GM18858 (cell line): ENCODE data around the gene ARHGAP40.

ENCODE experiments used
- ATAC-seq: cut with Tn5 transposase; IDR thresholded peaks from one replicate; pipeline ENCODE4 v1.9.1; 2021; ENCODE audit not compliant: unreplicated experiment

The ARHGAP40 gene

GRCh38 chr20:38601216-38602184, at the start of gene ARHGAP40:
ARHGAP40 (plus strand) TSS chr20:38601809.
- ATAC-seq: no peak

DNA sequence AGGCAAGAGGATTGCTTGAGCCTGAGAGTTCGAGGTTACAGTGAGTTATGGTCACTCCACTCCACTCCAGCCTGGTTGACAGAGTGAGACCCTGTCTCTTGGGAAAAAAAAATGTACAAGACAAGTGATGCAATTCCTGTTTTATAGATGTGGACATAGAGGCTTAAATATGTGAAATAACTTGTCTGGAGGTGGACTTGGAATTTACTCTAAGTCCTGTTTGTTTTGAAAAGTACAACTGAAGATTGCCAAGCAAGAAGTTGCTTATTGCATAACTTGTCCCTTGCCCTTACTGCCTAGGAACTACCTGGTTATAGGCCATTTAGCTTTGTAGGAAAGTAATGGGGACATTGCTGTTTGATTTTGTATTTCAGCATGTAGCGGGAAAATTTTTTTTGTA, 46.6 kb upstream of the ARHGAP40 start:
- ATAC-seq: no peak

DNA sequence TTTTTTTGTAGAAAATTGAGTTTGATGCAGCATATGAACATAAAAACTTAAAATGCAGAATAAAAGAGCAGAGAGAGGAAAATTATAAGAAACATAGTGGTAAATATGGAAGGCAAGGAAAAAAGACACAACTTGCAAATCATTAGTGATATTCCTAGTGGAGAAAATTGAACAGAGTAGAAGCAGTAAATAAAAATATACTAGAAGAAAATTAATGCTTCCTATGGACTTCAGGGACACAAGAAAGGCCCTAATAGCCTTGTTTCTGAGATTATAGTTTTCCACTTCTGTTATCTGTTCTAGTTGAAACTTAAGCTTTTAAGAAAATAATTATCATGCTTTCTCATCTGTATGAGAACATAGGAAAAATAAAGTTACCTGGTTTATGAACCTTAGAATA, 46.2 kb upstream of the ARHGAP40 start:
- ATAC-seq: no peak

DNA sequence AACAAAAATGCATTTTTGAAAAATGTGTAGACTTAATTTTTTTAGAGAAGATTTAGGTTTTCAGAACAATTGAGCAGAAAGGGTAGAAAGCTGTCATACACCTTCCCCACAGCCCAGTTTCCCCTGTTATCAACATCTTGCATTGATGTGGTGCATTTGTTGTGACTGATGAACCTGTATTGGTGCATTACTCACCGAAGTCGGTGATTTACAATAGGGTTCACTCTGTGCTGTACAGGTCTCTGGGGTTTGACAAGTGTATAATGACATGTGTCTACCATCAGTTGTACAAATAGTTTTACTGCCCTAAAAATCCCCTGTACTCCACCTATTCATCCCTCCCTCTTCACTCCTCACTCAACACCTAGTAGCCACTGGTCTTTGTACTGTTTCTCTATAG, 44.4 kb upstream of the ARHGAP40 start:
- ATAC-seq: no peak

DNA sequence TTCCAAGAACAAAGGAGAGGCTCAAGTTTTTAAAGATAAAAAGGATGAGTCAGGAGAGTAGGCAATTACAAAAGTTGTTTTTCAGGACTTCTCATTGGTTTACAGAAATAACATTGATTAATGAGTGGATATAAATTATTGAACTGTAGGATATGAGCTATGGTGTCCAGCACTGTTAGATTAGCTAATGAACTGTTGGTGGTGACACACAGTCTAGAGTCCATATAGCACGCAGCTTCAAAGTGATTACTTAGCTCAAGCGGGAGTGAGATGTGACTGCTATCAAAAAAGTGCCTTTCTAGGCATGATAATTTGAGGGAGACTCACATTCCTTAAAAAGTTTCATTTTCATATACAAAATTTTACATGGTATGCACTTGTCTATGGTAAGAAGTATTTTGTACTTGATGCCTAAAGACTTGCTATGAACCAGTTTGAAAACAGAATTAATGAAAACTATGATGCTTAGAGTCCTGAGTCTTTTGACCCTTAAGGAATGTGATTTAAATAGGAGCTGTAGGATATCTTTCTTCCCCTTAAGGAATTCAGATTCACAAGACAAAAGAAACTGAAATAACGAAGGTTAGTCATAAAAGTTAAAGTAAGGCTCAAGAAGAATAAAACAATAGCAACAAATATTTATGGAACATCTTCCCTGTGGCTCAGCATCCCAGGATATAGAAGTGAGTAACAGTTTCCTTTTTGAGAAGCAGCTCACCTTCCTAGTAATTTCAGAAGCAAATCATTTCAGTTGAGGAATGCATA, 42.8 kb upstream of the ARHGAP40 start:
- no peak for ATAC-seq

DNA sequence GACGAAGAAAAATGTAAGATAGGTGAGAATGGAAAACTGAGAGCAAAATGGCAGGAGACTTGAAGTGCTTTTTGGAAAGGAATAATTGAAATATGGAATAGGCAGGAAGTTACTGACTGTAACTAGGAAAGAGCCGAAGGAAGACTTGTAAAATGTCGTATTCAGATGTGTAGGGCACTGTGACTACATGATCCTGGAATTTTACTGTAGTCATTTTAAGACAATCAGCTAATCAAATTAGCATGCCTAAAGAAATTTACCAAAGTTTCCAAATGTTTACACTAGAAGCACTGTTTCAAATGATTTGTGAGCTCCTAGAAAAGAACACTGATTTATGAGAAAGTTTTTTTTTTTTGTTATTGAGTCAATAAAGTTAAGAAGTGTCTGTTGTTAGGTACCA, 41.8 kb upstream of the ARHGAP40 start:
- ATAC-seq: no peak

GRCh38 chr20:38563802-38564431, 37.7 kb upstream of the ARHGAP40 start:
- no peak for ATAC-seq

DNA sequence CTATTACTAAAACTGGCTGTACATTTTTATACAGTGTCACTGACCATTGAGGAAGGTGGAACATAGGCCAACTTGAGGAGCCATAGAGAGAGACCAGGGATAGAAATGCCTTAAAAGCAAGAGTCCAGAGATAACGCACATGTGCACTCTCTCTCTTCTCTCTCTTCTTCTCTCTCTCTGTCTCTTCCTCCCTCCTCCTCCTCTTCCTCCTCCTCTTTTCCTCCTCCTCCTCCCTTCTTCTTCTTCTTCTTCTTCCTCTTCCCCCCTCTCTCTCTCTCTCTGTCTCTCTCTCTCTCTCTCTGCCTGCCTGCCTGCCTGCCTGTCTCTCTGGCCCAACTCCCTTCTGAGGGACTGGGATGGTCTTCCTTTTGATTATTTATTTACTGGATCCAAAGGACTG, 36.9 kb upstream of the ARHGAP40 start:
- no peak for ATAC-seq

DNA sequence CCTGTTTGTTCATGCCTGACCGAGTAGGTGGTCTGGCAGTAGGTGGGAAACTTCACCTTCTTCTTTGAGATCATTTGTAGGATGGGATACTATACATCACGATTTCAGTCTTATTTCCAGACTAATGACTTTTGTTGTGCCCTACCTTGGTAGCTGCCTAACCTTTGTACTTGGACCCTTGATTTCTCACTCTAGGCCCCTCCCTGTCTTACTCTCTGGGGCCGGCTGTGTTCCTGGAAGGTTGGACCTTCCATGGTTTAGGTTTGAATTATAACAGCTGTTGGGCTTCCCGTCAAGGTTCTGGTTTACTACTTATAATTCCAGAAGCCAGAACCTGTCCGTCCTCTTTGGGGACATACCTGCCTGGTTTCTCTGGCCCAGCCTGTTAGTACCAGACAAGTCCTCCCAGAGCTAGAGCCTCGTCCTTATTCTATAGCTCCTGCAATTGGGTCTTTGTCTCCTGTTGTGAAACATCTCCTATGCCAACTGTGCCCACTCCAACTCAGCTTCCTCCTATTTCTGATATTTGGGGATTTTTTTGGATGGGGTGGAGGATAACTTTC, 35.5 kb upstream of the ARHGAP40 start:
- ATAC-seq: no peak

GRCh38 chr20:38569747-38570525, 31.7 kb upstream of the ARHGAP40 start:
- ATAC-seq: no peak

DNA sequence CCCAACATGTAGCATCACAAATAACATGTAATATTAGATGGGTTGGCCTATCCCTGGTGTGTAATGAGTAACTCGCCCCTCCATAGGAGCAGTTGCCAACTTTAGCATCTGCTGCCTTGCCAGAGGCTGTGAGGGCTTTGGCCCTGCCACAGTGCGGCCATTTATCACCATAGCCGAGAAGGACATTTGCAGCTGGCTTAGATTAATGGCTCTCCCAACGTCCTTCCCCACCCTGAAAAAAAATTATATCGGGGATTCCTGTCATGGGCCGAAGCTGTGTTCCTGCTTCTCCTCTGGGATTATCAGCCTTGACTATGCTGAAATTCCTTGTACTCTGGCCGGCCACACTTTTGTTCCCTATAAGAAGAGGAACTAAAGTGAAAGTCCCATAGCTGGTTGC, 28.2 kb upstream of the ARHGAP40 start:
- no peak for ATAC-seq

- ATAC-seq: no peak
Observed at GRCh38 chr20:38579219-38579910, 22.2 kb upstream of the ARHGAP40 start.

- no peak for ATAC-seq
Observed at GRCh38 chr20:38579921-38580320, 21.7 kb upstream of the ARHGAP40 start.

GRCh38 chr20:38581013-38581412, 20.6 kb upstream of the ARHGAP40 start, which contains the start of gene ADIG:
ADIG (plus strand) TSS chr20:38581197; CDS start chr20:38581251, 54 bp downstream.
- ATAC-seq: no peak

DNA sequence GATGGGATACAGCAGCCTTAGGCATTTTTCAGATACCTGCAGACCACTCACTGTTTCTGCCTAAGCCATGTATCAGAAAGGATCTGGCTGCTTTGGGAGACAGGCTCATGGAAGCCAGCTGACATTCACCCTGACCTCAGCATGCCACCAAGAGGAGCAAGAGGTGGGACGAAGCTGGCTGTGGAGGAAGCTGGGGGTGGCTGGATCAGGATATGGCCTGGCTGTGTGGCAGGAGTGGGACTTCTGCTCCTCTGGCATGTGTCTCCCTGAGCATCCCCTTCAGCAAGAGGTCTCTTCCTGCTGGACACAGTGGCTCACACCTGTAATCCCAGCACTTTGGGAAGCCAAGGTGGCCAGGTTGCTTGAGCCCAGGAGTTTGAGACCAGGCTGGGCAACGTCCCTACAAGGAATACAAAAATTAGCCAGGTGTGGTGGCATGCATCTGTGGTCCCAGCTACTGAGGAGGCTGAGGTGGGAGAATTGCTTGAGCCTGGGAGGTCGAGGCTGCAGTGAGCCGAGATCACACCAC, 19.7 kb upstream of the ARHGAP40 start:
- no peak for ATAC-seq

- no peak for ATAC-seq
Observed at GRCh38 chr20:38583306-38583705, 18.3 kb upstream of the ARHGAP40 start.

GRCh38 chr20:38584099-38584763, 17.4 kb upstream of the ARHGAP40 start:
- ATAC-seq: no peak

DNA sequence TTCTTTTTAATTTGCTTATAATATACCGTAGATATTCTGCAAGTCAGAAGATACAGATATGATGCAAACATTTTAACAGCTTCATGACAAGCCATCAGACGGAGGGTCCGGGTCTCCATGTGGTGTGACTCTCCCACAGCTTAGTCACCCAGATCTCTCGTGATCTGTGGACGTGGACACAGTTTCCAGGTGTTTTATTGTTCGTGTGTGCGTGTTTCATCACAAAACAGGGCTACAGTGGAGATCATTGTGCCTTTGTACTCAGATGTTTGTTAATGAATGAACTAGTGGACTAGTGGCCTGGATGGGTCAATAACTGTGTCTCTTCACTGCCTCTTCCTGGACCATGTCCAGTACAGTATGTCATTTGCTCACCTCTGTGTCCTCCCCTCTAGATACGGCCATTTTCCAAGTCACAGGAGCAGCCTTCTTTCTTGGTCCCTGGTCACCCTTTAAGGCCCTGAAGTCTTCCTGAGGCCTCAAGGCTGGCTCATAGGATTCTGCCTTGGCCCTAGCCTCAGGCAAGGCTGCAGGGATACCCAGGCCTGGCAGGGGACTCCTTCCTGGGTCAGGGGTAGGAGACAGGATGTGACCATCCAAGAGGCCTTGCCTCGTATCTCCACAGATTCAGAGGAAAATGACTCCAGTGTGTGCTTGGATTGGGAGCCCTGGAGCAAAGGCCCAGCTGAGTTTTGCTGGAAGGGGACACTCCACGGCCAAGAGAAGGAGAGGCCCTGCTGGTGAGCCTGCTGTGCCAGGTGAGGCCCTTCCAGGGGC, 16.0 kb upstream of the ARHGAP40 start:
- no peak for ATAC-seq
